Urothelium cell line (cell line): ENCODE data around the gene RIMKLA.

Experiments
- DNase-seq: peaks from one replicate; pipeline ENCODE4 v3.0.0; 2011; ENCODE audit warnings: low spot score, mixed read lengths
- FAIRE-seq: peaks from 2 replicates; lab custom pipeline; 2011; peaks lifted over from hg19 to GRCh38; lab: Jason Lieb, UNC

The RIMKLA gene

GRCh38 chr1:42380586-42381279 is at the start of gene RIMKLA:
Gene RIMKLA (plus strand): TSS chr1:42380792. CDS start chr1:42380935, 143 bp downstream.
- DNase-seq, result peak; percentile 93
- FAIRE-seq, result peak; percentile 70

- no peak for FAIRE-seq
These were observed 47.7 kb upstream of the RIMKLA start for GRCh38 chr1:42332877-42333276.

DNA sequence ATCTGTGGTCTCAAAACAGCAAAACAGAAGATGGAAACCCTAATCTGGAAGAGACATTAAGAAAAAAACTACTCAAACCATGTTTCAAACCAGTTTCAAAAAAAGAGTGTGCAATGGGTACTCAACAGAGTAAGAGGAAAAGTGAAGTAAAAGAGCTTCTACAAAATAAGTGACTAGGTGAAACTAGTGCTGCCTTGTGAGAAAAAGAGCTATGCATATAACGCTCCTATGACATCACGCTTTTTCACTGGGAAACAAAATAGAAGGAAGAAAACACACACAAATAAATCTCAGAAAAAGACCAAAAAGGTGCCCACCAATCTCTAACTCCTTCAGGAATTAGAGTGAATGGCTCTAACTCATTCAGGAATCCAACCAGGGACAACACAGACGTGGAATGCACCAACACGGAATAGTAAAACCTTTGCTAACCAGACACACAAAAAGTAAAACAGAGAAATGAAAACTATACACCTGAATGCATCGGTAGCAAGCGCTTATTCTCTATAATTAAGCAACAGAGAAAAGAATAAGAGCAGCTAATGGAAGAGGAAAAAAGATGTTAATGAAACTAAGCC is 46.8 kb upstream of the RIMKLA start:
- FAIRE-seq (no peak), DNase-seq (no peak)

More at GRCh38 chr1:42332877-42333276, 47.7 kb upstream of the RIMKLA start:
- DNase-seq, result no peak

- DNase-seq (peak; percentile 74), FAIRE-seq (peak; percentile 52)
These were observed 46.1 kb upstream of the RIMKLA start for GRCh38 chr1:42334240-42335049.

GRCh38 chr1:42335050-42335808 is 45.4 kb upstream of the RIMKLA start, which contains the start of gene FOXJ3:
Gene FOXJ3 (minus strand): TSS chr1:42335235. CDS start chr1:42311093, 24,142 bp downstream.
- peak; percentile 98 for DNase-seq
- FAIRE-seq, result peak; percentile 98

DNA sequence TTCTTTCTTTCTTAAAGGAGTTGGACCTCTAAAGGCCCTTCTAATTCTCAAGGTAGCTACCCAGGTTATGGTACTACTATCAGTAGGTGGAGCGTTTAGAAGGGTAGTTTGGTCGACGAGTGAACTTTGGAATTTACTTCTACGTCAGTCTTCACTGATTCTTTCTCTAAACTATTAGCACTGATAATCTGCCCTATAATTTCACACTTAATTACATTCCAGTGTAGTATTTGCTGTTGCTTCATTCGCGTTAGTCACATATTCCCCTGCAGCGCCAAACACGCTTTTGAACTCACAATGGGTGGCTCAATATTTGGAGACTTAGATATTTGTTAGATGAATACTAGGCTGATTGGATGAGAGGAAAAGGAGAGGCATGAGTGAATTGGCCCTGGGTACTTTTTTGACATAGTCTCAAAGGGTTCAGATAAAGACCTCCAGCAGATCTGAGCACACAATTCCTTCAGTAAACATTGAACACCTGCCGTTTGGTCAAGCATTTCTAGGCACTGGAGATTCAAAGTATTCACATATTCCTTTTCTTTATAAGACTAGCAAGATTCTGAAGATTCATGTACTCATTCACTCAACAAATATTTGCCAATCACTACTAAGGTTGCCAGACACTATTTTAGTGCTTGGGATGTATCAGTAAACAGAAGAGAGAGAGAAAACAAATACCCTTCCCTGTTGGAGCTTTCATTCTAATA is 44.6 kb upstream of the RIMKLA start:
- FAIRE-seq (no peak), DNase-seq (no peak)

DNA sequence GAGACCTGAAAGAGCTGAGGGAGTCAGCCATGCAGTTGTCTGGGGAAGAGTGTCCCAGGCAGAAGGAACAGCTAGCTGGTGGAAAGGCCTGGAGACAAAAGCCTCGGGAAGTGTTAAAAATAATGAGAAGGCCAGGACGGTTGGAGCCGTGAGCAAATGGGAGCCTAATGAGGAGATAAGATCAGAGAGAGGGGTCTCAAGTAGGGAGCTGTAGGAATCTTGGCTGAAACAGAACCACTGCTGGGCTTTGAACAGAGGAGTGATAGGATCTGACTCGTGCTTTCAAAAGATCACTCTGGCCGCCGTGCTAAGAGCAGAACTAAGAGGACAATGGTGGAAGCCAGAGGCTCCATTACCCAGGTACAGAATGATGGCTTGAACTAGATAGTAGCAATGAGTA is 43.6 kb upstream of the RIMKLA start:
- no peak for FAIRE-seq
- DNase-seq, result no peak

- FAIRE-seq, result no peak
- DNase-seq, result peak; percentile 50
These were observed 40.5 kb upstream of the RIMKLA start for GRCh38 chr1:42340093-42340492.

DNA sequence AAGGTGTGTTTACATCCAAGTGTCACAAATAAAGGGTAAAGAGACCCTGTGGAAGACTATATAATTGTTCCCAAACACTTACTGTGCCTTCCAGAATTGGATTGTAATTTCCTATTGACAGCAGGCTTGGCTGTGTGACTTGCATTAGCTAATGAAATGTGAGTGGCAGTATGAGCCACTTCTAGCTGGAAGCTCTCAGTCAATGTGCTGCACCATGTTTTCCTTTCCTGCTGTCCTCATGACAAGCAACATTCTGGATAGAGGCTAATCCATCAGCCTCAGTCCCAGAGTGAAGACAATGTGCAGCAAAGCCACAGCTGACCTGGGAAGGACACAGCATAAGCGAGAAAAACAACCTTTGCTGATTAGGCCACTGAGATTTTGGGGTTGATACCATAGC is 39.7 kb upstream of the RIMKLA start:
- no peak for FAIRE-seq
- no peak for DNase-seq

DNA sequence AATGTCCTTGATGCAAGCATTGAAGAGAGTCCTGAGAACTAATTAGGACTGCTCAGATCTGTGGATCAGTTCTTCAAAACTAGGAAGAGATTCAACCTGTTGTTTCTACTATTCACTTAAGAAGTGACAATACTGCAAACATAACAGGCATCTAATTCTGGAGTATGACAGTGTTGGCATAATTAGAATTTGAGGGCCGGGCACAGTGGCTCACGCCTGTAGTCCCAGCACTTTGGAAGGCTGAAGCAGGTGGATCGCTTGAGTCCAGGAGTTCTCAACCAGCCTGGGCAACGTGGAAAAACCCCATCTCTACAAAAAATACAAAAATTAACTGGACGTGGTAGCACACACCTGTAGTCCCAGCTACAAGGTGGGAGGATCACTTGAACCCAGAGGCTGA is 37.5 kb upstream of the RIMKLA start:
- no peak for DNase-seq
- FAIRE-seq, result no peak

DNA sequence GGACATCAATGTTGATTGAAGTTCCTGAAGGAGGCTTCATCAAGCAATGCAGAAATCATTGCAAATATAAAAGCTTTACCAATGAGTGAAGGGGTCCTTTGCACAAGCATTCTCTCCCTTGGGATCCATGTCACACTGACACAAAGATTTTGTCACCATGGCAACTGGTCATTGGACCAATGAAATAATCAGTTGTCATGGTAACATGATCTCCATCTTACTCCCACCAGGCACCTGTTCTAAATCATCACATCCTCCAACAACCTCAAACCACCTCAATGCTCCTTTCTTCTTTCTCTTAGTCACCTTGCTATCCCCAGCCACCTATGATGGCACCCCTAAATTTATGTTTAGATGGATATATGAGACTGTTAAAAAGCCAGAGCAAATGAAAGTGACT is 32.1 kb upstream of the RIMKLA start:
- DNase-seq (no peak), FAIRE-seq (peak; percentile 52)

GRCh38 chr1:42350086-42350485 is 30.5 kb upstream of the RIMKLA start:
- no peak for FAIRE-seq
- DNase-seq, result no peak

DNA sequence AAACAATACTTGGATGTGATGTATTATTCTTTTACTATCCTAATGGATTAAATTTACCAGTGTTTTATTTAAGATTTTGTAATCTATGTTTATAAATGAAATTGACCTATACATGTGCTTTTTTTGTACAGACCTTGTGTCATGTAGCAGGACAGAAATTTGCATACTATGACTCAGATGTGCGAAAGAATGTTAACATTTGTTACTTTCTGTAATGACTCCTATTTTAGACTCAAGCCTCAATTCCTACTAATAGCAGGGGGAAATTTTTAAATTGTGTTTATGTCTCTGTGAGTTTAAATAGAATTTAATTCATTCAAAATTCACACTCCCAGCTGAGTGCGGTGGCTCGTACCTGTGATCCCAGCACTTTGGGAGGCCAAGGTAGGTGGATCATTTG is 21.8 kb upstream of the RIMKLA start:
- FAIRE-seq (no peak), DNase-seq (no peak)

DNA sequence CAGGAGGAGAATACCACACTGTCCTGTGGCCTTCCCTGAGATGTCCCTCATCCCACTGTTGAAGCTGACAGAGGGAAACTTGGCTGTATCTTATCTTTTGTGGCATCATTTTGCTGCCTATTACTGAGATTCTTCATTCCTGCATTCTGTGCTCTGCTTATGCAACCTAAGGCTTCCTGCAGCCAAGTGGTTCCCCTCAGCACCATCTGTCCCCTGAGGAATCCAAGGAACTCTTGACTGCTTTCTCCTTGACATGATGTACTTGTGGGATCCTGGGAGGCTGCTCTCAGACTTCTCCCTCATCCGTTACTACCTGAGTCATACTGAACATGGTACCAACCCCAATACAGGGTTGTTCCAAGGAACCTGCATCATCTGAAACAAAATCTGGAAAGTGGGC is 21.1 kb upstream of the RIMKLA start:
- no peak for FAIRE-seq
- no peak for DNase-seq

GRCh38 chr1:42364089-42364488 is 16.5 kb upstream of the RIMKLA start:
- FAIRE-seq (no peak), DNase-seq (no peak)

- DNase-seq (no peak), FAIRE-seq (no peak)
These were observed 16.1 kb upstream of the RIMKLA start for GRCh38 chr1:42364542-42364941.

GRCh38 chr1:42365118-42365517 is 15.5 kb upstream of the RIMKLA start:
- FAIRE-seq, result no peak
- DNase-seq, result no peak

GRCh38 chr1:42368096-42368795 is 12.3 kb upstream of the RIMKLA start:
- DNase-seq (no peak), FAIRE-seq (no peak)

DNA sequence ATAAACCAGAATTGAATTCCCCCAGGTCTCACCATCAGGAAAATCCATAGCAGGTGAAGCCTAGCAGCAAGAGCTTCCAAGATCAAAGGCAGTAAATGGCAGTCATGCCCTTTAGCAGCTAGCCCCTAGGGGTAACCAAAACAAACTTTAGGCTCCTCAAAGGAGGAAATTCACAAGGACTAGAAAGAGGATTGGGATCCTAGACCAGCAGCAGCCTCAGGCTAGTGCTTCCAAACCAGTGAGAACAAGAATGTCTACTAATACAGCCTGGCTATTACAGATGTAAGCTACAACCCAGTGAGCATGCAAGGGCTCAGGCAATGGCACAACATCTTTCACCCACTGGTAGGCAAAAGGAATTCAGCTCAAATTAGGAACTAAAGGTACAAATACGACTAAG is 11.1 kb upstream of the RIMKLA start:
- no peak for DNase-seq
- no peak for FAIRE-seq
